Keratinocyte (primary cell): ENCODE measurements around the gene TFEC. TPM values are rescaled to one million over a fixed set of nuclear protein-coding genes. Genes with fewer than 3 reads are reported as not detected.

Experiments
- DNase-seq: peaks from one replicate; pipeline ENCODE4 v3.0.0-alpha.2; 2011; ENCODE audit warnings: low read depth, missing footprints, low spot score
- FAIRE-seq: peaks from 2 replicates; lab custom pipeline; 2011; peaks lifted over from hg19 to GRCh38; lab: Jason Lieb, UNC
- H2AFZ ChIP-seq: 2 replicates; pipeline ENCODE4 v1.6.0; 2012; ENCODE audit warnings: low read length, control low read depth, inconsistent platforms; ENCODE audit not compliant: control insufficient read depth
- H3K27ac ChIP-seq: 2 replicates; pipeline ENCODE4 v1.5.1; 2011; ENCODE audit warnings: low read length; ENCODE audit not compliant: control insufficient read depth, insufficient read depth
- H3K27me3 ChIP-seq: 3 replicates; pipeline ENCODE4 v1.6.0; 2011; ENCODE audit warnings: low read length; ENCODE audit not compliant: control insufficient read depth, insufficient read depth; ENCODE audit errors: extremely low read depth
- H3K36me3 ChIP-seq, 2 experiments: 2 replicates in 1 of 2; 3 replicates in 1 of 2; pipeline ENCODE4 v1.5.1; 2011; ENCODE audit warnings: low read length in 2 of 2, mild to moderate bottlenecking in 1 of 2; ENCODE audit not compliant: control insufficient read depth in 2 of 2, insufficient read depth in 2 of 2; ENCODE audit errors: extremely low read depth in 1 of 2
- H3K4me1 ChIP-seq: 3 replicates; pipeline ENCODE4 v1.5.1; 2011; ENCODE audit warnings: low read length; ENCODE audit not compliant: control insufficient read depth, insufficient read depth; ENCODE audit errors: extremely low read depth
- H3K4me2 ChIP-seq: 3 replicates; pipeline ENCODE4 v1.6.0; 2011; ENCODE audit warnings: low read depth, low read length; ENCODE audit not compliant: control insufficient read depth, insufficient read depth; ENCODE audit errors: extremely low read depth
- H3K4me3 ChIP-seq, 3 experiments: fragments of 200-600 bp in 1 of 3; sonication (generic) in 1 of 3; 2 replicates in 2 of 3; 3 replicates in 1 of 3; pipeline ENCODE4 v1.5.1; 2011 to 2016; ENCODE audit warnings: low read length in 3 of 3, mild to moderate bottlenecking in 3 of 3, control low read depth in 2 of 3, inconsistent platforms in 1 of 3, low read depth in 1 of 3, mixed read lengths in 1 of 3, mixed run types in 1 of 3, moderate library complexity in 1 of 3; ENCODE audit not compliant: control insufficient read depth in 2 of 3, insufficient read depth in 2 of 3; ENCODE audit errors: extremely low read depth in 1 of 3
- H3K79me2 ChIP-seq: 2 replicates; pipeline ENCODE4 v1.6.0; 2012; ENCODE audit warnings: low read length; ENCODE audit not compliant: control insufficient read depth, insufficient read depth
- H3K9ac ChIP-seq: 3 replicates; pipeline ENCODE4 v1.6.0; 2011; ENCODE audit warnings: low read length; ENCODE audit not compliant: control insufficient read depth, insufficient read depth; ENCODE audit errors: extremely low read depth
- H3K9me1 ChIP-seq: 3 replicates; pipeline ENCODE4 v1.6.0; 2011; ENCODE audit warnings: low read length; ENCODE audit not compliant: control insufficient read depth, insufficient read depth; ENCODE audit errors: extremely low read depth
- H3K9me3 ChIP-seq: 2 replicates; pipeline ENCODE4 v1.5.1; 2012; ENCODE audit warnings: low read depth, low read length; ENCODE audit not compliant: control insufficient read depth
- H4K20me1 ChIP-seq: 3 replicates; pipeline ENCODE4 v1.6.0; 2011; ENCODE audit warnings: low read length; ENCODE audit not compliant: control insufficient read depth, insufficient read depth; ENCODE audit errors: extremely low read depth
- EZH2 ChIP-seq: IDR thresholded peaks from one replicate; pipeline ENCODE4 v1.6.1; 2012; ENCODE audit warnings: inconsistent platforms, mild to moderate bottlenecking, low read length, moderate library complexity
- dilution Hi-C: fragments of 300-500 bp; cut with MboI; formaldehyde crosslinking; loops from one replicate; pipeline ENCODE4 v1.7.0; 2020; ENCODE audit warnings: low sequenced_read_pairs; ENCODE audit not compliant: extremely low pct_ligation_motif_present
- polyA plus RNA-seq, 5 experiments: library from polyadenylated mRNA; depleted of rRNA in 3 of 5; stranded (reverse) in 3 of 5; stranded (forward) in 1 of 5; unstranded in 1 of 5; fragments of >200 nt; gene quantifications; 1 replicate in 1 of 5; 2 replicates in 3 of 5; 3 replicates in 1 of 5; pipeline versions ENCODE4 v1.2.1 to v1.2.3, GENCODE V29; 2011 to 2012; ENCODE audit warnings: missing spikeins in 2 of 5, low read depth in 1 of 5, low replicate concordance in 1 of 5
- TF ChIP-seq, protein P1 (sequence below), 3 experiments: IDR thresholded peaks in 1 of 3; conservative IDR thresholded peaks in 1 of 3; optimal IDR thresholded peaks in 1 of 3; 2 replicates in 2 of 3; 3 replicates in 1 of 3; pipeline versions ENCODE3 to v1.5.1; 2011; ENCODE audit warnings: low read length in 3 of 3, mild to moderate bottlenecking in 3 of 3, moderate library complexity in 2 of 3, control low read depth in 1 of 3, inconsistent platforms in 1 of 3; ENCODE audit not compliant: insufficient read depth in 2 of 3; ENCODE audit errors: extremely low read depth in 1 of 3

The TFEC gene
- polyA plus RNA-seq, 1 donor (not counting 4 experiments of a cell fraction or from before 2014, with no cell fraction given) = 0.08 TPM

- H3K27me3 ChIP-seq = no peaks in the 10 kb centered on the region
- no peak overlapping the region for H3K9ac ChIP-seq
- no peak overlapping the region for H3K4me2 ChIP-seq
- H3K4me1 ChIP-seq = no peaks in the 10 kb centered on the region
- no peaks in the 10 kb centered on the region for H3K9me1 ChIP-seq
- no peaks in the 10 kb centered on the region for H3K9me3 ChIP-seq
- H3K4me3 ChIP-seq = no peak overlapping the region
- FAIRE-seq (no peak), DNase-seq (no peak)
- TF ChIP-seq, protein P1, sequence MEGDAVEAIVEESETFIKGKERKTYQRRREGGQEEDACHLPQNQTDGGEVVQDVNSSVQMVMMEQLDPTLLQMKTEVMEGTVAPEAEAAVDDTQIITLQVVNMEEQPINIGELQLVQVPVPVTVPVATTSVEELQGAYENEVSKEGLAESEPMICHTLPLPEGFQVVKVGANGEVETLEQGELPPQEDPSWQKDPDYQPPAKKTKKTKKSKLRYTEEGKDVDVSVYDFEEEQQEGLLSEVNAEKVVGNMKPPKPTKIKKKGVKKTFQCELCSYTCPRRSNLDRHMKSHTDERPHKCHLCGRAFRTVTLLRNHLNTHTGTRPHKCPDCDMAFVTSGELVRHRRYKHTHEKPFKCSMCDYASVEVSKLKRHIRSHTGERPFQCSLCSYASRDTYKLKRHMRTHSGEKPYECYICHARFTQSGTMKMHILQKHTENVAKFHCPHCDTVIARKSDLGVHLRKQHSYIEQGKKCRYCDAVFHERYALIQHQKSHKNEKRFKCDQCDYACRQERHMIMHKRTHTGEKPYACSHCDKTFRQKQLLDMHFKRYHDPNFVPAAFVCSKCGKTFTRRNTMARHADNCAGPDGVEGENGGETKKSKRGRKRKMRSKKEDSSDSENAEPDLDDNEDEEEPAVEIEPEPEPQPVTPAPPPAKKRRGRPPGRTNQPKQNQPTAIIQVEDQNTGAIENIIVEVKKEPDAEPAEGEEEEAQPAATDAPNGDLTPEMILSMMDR (optimal IDR thresholded peaks at IDR 0.05 in 1 of 3, IDR thresholded peaks at IDR 0.05 in 1 of 3, conservative IDR thresholded peaks at IDR 0.05 in 1 of 3; ENCODE audit: extremely low read depth in 1 of 3, insufficient read depth in 2 of 3, low read length in 3 of 3) = no peak
- TF ChIP-seq EZH2 = no peak
- H2AFZ ChIP-seq = no peak overlapping the region
- H3K27ac ChIP-seq = no peak overlapping the region
- dilution Hi-C loops = no loop called here
- no peaks in the 10 kb centered on the region for H4K20me1 ChIP-seq
- H3K36me3 ChIP-seq = no peaks in the 10 kb centered on the region
- H3K79me2 ChIP-seq = no peaks in the 10 kb centered on the region
These were observed 62.0 kb downstream of the TFEC start for GRCh38 chr7:115968596-115968995.

GRCh38 chr7:115968171-115968570 is 62.4 kb downstream of the TFEC start:
- H3K4me3 ChIP-seq = no peak overlapping the region
- H3K27ac ChIP-seq = no peak overlapping the region
- no peaks in the 10 kb centered on the region for H3K9me3 ChIP-seq
- H3K4me1 ChIP-seq = no peaks in the 10 kb centered on the region
- H3K9me1 ChIP-seq = no peaks in the 10 kb centered on the region
- dilution Hi-C loops = no loop called here
- H2AFZ ChIP-seq = no peak overlapping the region
- no peaks in the 10 kb centered on the region for H3K36me3 ChIP-seq
- FAIRE-seq (no peak), DNase-seq (no peak)
- TF ChIP-seq, protein P1 (optimal IDR thresholded peaks at IDR 0.05 in 1 of 3, IDR thresholded peaks at IDR 0.05 in 1 of 3, conservative IDR thresholded peaks at IDR 0.05 in 1 of 3; ENCODE audit: extremely low read depth in 1 of 3, insufficient read depth in 2 of 3, low read length in 3 of 3) = no peak
- TF ChIP-seq EZH2 = no peak
- no peaks in the 10 kb centered on the region for H3K27me3 ChIP-seq
- no peaks in the 10 kb centered on the region for H4K20me1 ChIP-seq
- H3K9ac ChIP-seq = no peak overlapping the region
- no peaks in the 10 kb centered on the region for H3K79me2 ChIP-seq
- H3K4me2 ChIP-seq = no peak overlapping the region
